NCI-H524 (cell line): Measurements from ENCODE around the gene COLEC11.

Experiments
- DNase-seq, 2 experiments: peaks; one replicate each; lab custom pipeline; 2025; lab: John Stamatoyannopoulos, UW

Gene COLEC11

GRCh38 chr2:3639015-3639630 lies 44.2 kb downstream of the COLEC11 start:
- no peak for DNase-seq

GRCh38 chr2:3639653-3640052 lies 44.7 kb downstream of the COLEC11 start:
- no peak for DNase-seq

- DNase-seq: no peak
These were observed 46.3 kb downstream of the COLEC11 start for GRCh38 chr2:3641181-3641580.

GRCh38 chr2:3641841-3642421 lies 47.0 kb downstream of the COLEC11 start:
- DNase-seq: no peak

- DNase-seq: no peak
These were observed 47.8 kb downstream of the COLEC11 start for GRCh38 chr2:3642521-3643215.

GRCh38 chr2:3643371-3644245 lies 48.7 kb downstream of the COLEC11 start:
- DNase-seq: no peak

- no peak for DNase-seq
These were observed 49.3 kb downstream of the COLEC11 start for GRCh38 chr2:3644246-3644525.

GRCh38 chr2:3644891-3645605 lies 50.1 kb downstream of the COLEC11 start:
- DNase-seq: no peak

GRCh38 chr2:3645745-3646389 lies 51.0 kb downstream of the COLEC11 start:
- DNase-seq: no peak

GRCh38 chr2:3646446-3646845 lies 51.5 kb downstream of the COLEC11 start:
- DNase-seq: no peak

- no peak for DNase-seq
These were observed 52.3 kb downstream of the COLEC11 start for GRCh38 chr2:3647246-3647645.

- DNase-seq: peak in 1 of 2 experiments; percentile 57
These were observed 53.1 kb downstream of the COLEC11 start for GRCh38 chr2:3647831-3648651.

- DNase-seq: no peak
These were observed 53.8 kb downstream of the COLEC11 start for GRCh38 chr2:3648652-3649177.

GRCh38 chr2:3649581-3649980 lies 54.7 kb downstream of the COLEC11 start:
- no peak for DNase-seq

- DNase-seq: peak in 1 of 2 experiments; percentile 46
These were observed 55.4 kb downstream of the COLEC11 start for GRCh38 chr2:3650140-3650920.

- peak; percentile 85 to 96 for DNase-seq
These were observed 57.1 kb downstream of the COLEC11 start for GRCh38 chr2:3651691-3652648.

- no peak for DNase-seq
These were observed 58.1 kb downstream of the COLEC11 start for GRCh38 chr2:3652896-3653625.

- DNase-seq: peak in 1 of 2 experiments; percentile 24
These were observed 59.1 kb downstream of the COLEC11 start for GRCh38 chr2:3654011-3654410.
